ENCODE data around the gene CSH2.

The CSH2 gene

GRCh38 chr17:63850401-63850800 lies 23.1 kb downstream of the CSH2 start:
- no peak for DNase-seq

DNA sequence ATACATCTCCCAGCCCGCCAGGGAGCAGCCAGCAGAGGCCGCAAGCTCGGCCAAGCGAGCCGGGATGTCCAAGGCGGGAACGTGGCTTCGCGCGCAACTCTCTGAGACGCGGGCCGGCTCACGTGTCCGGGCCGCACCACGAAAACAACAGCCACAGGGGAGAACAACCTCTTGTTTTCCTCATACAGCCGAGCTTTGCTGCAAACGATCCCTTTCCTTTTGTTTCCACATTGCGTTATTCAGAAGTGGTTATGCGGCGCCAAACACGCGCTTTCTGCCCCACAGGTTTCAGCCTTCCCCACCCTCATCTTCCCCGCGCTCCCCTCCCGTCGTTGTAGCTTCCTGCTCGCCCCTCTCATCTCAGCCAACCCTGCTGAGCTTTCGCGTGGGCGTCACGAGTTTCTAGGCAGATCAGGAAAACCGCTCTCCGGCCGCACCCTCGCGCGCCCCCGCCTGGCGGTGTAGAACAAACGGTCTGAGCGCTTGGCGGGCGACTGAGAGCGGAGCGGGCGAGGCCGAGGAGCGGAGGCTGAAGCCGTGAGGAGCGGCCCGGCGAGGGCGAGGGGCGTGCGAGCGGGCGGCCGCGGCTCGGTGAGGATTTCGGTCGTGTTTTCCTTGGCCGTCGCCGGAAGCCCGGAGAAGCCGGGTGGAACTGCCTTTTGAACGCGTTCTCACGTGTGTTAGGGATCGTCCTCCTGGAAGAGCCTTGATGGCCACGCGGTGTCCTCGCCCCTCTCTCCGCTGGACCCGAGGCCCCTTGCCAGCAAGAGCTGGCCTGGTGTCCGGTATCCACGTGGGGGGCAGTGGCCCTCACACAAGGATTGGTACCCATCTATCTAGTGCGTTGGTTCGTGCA lies 24.4 kb downstream of the CSH2 start:
- peak; percentile 94 for DNase-seq

- DNase-seq: no peak
Observed at GRCh38 chr17:63847525-63848249, 25.8 kb downstream of the CSH2 start.

GRCh38 chr17:63845509-63845908 lies 28.0 kb downstream of the CSH2 start:
- no peak for DNase-seq

DNA sequence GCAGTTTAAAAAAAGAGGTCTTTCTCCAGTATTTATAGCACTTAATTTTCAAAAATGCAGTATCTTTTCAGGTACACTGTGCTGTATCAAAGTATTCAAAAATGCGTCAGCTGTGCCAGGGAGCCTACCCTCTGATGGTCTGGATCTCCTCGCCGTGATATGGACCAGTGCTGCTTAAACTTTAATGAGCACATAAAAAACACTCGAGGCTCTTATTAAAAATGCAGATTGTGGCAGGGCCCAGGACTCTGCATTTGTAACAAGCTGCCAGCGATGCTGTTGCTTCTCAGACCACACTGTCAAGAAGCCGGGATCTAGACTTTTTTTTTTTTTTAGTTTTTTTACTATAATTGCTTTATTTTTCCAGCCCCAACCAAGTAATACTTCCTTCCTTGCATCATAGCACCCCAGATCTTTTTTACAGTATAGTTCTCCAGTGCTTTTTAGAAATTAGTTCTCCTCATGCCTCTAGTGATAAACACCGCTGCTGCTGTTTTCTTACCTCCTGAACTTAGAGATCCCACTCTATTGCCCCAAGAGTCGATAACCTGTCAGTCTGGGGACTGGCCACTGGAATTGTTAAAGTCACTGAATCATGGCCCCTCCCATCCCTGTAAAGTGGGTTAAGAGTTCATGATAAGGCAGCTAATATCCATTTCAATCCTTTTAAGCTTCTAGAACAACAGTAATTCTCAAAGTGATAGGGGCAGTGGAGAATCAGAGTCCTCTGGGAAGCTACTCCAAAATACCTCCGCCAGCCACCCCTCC lies 29.4 kb downstream of the CSH2 start:
- no peak for DNase-seq

- peak; percentile 54 for DNase-seq
Observed at GRCh38 chr17:63843387-63843888, 30.0 kb downstream of the CSH2 start.

DNA sequence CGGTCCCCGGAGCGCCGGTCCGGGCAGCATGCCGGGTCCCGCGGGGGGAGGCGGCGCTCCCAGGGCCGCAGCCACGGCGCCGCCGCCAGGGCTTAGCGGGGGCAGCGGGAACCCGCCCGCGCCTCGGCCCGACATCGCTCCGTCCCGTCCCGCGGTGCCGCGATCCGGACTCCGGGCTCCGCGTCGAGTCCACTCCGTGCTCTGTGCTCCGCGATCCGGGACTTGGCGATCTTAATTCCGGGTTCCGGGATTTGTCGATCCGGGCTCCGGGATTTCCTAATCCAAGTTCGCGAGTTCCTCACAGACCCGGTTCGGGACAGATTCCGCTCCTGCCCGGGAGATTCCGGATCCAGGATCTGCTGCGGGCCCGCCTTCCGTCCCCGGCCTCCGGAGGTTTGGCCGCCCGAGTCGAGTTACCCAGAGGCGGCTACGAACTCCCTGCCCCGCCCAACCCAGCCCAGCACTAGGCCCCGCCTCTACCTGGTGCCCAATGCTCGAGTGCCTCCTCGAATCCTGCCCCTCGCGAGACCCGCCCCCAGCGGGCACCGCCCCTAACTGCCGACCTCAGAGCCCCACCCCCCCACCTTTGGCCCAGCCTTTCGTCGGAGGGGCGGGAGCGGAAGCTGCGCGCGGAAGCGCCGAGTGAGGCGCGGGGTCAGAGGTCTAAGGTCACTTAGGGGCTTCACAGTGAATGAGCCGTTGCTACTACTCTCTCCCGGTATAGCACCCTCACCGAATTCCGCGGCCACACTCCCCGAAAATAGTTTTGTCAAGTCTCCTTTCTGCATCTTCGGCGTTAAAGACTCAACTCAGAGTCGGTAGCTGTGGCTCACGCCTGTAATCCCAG lies 30.7 kb downstream of the CSH2 start, which contains the start of gene SMARCD2:
Gene SMARCD2, minus strand, starts transcription at position 146 of the 847 bp plus-strand sequence. Its CDS starts 11 bp downstream, at position 135.
- peak; percentile 99 for DNase-seq

DNA sequence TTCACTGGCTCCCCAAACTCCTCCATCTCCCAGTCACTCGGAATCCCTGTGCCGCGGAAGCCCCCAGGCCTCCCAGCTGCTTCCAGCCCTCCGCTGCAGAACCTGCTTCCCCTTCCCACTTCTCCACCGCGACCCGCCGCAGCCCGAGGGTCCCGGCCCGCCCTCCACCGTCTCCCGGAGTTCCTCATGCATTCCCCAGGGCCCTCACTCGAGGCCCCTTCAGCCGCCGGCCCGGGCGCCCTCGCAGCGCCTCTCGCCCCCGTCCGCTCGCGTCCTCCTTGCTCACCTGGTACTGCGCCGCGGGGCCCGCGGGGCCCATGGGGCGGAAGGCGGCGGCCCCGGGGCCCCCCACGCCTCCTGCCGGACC lies 31.3 kb downstream of the CSH2 start:
- DNase-seq: no peak

- DNase-seq: no peak
Observed at GRCh38 chr17:63841350-63842172, 31.9 kb downstream of the CSH2 start.

DNA sequence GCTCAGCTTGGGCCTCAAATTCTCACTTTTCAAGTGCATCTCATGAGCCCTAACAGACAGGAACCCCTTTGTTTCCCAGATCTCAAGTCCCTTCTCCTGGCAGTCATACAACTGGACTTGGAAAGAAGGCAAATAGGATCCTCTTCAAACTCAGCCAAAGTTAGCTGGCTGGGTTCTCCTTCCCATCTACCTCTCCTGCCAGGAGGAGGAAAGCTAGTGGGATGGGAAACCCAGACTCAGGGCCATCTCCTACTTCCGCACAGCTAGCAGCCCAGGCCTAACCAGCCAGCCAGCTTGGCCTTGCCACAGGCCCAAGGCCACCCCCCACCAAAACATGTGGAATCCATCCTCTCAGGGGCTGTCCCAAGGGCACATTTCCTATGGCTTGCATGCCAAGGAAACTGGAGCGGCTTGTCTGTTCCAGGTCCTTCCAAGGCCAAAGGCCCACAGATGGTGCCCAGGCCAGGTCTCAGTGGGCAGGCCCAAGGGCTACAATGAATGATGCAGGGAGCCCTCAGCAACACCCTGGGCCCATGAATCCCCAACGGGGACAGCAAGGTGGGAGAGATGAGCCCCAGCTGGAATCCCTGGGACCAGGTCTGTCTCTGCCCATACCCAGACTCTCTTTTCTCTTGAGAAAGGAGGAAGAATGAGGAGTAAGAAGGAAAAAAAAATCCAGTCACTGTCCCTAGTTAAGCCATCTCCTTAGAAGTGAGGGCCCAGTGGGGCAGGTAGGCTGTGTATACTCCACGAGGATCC lies 32.7 kb downstream of the CSH2 start:
- no peak for DNase-seq

DNA sequence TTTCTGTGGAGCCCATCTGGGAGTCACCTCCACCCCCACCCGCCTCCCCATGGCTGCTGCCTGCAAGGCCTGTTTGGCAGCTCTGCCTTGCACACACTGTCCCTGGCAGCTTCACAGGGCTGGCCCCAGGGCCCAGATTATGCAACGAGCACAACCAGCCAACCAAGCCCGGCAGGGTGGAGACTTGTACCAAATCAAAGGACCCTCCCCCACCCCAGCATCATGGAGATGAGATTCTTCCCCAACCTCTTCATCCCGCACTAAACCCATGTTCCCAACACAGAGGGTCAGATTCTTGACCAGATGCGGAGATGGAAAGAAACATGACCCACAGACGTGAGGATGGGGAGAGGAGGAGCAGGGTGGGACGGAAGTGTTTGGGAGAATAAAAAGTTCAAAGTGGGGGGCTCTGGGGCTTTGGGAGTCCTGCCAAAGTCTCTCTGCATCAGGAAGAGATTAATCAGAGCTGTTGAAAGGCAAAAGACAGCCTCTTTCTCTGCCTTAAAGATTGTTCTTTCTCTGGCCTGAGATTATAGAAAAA lies 34.8 kb downstream of the CSH2 start:
- no peak for DNase-seq

- DNase-seq: no peak
Observed at GRCh38 chr17:63837962-63838600, 35.4 kb downstream of the CSH2 start.

- DNase-seq: no peak
Observed at GRCh38 chr17:63837480-63837879, 36.0 kb downstream of the CSH2 start.

GRCh38 chr17:63836811-63837210 lies 36.7 kb downstream of the CSH2 start:
- DNase-seq: no peak

- DNase-seq: no peak
Observed at GRCh38 chr17:63835167-63835720, 38.2 kb downstream of the CSH2 start.

- peak; percentile 77 for DNase-seq
Observed at GRCh38 chr17:63834431-63835166, 38.9 kb downstream of the CSH2 start.

DNA sequence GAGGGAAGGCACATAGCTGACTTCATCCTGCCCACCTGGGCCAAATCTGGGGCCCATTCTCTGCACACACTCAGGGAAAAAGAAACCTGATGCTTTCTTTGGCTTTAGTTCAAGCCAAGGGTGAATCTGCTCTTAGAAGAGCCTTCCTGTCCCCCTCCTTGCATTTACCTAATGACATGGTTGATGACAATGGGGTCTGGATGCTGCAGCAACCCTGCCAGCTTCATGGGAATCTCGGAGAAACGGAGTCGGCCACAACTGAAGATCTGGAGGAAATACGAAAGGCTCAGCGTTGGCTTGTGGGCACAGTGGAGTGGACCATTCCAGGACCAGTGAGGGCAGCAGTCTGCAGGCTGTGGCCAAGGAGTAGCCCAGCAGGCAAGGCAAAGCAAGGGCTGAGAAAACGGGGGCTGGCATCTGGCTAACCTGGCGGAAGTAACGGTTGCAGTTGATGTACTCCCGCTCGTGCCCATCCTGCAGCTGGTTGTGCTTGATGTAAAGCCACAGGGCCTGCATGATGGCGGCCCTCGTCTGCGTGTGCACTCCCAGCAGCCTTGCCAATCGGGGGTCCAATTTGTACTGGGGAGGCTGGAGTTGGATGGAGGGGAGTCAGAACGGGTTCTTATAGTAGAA lies 39.6 kb downstream of the CSH2 start:
- DNase-seq: no peak

All from CD4-positive, alpha-beta T cell treated with Interleukin-21 for 1 hour (primary cell).